Kidney epithelial cell (primary cell): Measurements from ENCODE around the gene CYP4F22. TPM values are rescaled to one million over a fixed set of nuclear protein-coding genes. Genes with fewer than 3 reads are reported as not detected.
"Not testable (repeated sequence)": the region's sequence is repeated elsewhere in the genome, so short reads cannot be mapped to it uniquely, and the experiment has no call there.

Experiments
- DNase-seq: peaks from one replicate; pipeline ENCODE4 v3.0.0-alpha.2; 2010; ENCODE audit warnings: low read depth
- H3K27me3 ChIP-seq: 2 replicates; pipeline ENCODE4 v1.6.0; 2011; ENCODE audit warnings: low read length; ENCODE audit not compliant: control insufficient read depth, insufficient read depth
- H3K36me3 ChIP-seq: 2 replicates; pipeline ENCODE4 v1.5.1; 2011; ENCODE audit warnings: low read length; ENCODE audit not compliant: control insufficient read depth, insufficient read depth
- H3K4me3 ChIP-seq: 2 replicates; pipeline ENCODE4 v1.5.1; 2011; ENCODE audit warnings: low read depth, mild to moderate bottlenecking, control low read depth, low read length
- CTCF ChIP-seq: IDR thresholded peaks from 2 replicates; pipeline ENCODE4 v1.5.1; 2011; ENCODE audit warnings: mild to moderate bottlenecking, moderate library complexity, low read length, control low read depth, inconsistent platforms; ENCODE audit not compliant: insufficient read depth, poor library complexity, severe bottlenecking
- total RNA-seq: library from RNA; depleted of rRNA; stranded (reverse); fragments of >200 nt; gene quantifications from 2 replicates; pipeline ENCODE4 v1.2.3, GENCODE V29; 2015

The CYP4F22 gene
- total RNA-seq, 1 donor from 2014 or later, result not detected

GRCh38 chr19:15467734-15468214 lies 40.6 kb upstream of the CYP4F22 start:
- peaks cover 29% of the 10 kb centered on the region for H3K27me3 ChIP-seq
- DNase-seq, result no peak
- no peaks in the 10 kb centered on the region for H3K36me3 ChIP-seq
- no peak for TF ChIP-seq CTCF
- H3K4me3 ChIP-seq, result no peak overlapping the region

DNA sequence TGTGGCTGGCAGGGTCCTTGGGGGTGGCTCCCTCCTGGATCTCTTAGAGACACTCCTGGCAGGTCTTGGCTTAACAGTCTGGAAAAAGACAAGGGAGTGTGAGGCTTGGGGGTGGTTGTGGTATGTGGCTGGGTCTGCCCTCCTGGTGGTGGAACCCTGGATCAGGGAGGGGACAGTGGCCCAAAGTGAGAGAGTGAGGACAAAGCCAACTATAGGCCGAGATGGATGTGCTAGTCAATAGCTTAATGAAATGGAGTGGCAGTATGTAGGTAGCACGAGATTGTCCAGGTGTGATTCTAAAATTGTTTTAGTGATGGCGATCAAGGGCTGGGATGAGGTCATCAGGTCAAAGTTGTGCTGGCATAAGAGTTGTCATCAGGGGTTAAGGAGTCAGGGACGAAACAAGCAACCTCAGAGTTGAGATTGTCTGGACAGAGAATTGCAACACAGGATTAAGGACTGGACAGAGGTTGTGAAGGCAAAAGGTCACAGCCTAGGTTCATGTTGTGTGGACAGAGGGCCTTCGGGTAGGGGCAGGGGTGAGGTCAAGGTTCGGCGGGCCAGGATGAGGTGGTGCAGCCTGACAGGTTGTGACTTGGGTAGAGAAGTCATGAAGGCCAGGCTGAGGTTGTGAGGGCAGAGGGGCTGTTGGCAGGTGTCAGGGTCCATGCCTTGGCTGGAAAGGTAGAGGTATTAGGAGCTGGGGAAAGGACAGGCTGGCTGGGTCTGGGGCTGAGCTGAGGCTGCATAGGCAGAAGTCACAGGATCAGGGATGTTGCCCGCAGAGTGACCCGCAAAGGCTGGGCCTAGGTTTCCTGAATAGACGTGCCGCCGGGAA lies 39.4 kb upstream of the CYP4F22 start:
- no peak for TF ChIP-seq CTCF
- Histone ChIP-seq H3K36me3 (no peaks in the 10 kb centered on the region), H3K27me3 (peaks cover 28% of the 10 kb centered on the region), H3K4me3 (no peak overlapping the region)
- DNase-seq, result no peak

GRCh38 chr19:15469513-15470297 lies 38.6 kb upstream of the CYP4F22 start:
- H3K4me3 ChIP-seq, result no peak overlapping the region
- H3K27me3 ChIP-seq, result peaks cover 20% of the 10 kb centered on the region
- TF ChIP-seq CTCF, result no peak
- no peak for DNase-seq
- no peaks in the 10 kb centered on the region for H3K36me3 ChIP-seq

GRCh38 chr19:15471639-15472101 lies 36.7 kb upstream of the CYP4F22 start:
- no peak for TF ChIP-seq CTCF
- H3K27me3 ChIP-seq, result peaks cover 19% of the 10 kb centered on the region
- no peaks in the 10 kb centered on the region for H3K36me3 ChIP-seq
- H3K4me3 ChIP-seq, result no peak overlapping the region
- DNase-seq, result no peak

DNA sequence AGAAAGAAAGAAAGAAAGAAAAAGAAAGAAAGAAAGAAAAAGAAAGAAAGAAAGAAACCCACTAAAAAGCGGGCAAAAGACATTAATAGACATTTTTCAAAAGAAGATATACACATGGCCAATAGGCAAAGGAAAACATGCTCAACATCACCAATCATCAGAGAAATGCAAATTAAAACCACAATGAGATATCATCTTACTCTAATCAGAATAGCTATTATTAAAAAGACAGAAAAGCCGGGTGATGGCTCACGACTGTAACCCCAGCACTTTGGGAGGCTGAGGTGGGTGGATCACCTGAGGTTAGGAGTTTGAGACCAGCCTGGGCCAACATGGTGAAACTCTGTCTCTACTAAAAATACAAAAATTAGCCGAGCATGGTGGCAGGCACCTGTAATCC lies 34.5 kb upstream of the CYP4F22 start:
- not testable (repeated sequence) for DNase-seq, H3K36me3 ChIP-seq, H3K4me3 ChIP-seq
- peaks cover 18% of the 10 kb centered on the region for H3K27me3 ChIP-seq

- no peak for DNase-seq
- peaks cover 6% of the 10 kb centered on the region for H3K27me3 ChIP-seq
- H3K4me3 ChIP-seq, result no peak overlapping the region
- no peaks in the 10 kb centered on the region for H3K36me3 ChIP-seq
- no peak for TF ChIP-seq CTCF
Measured at GRCh38 chr19:15475169-15475568, 33.2 kb upstream of the CYP4F22 start.
